Loucy (cell line): ENCODE results near the gene KLHDC9.

Experiments used
- CTCF ChIP-seq: fragments of 200-600 bp; sonication (generic); conservative IDR thresholded peaks from 2 replicates; pipeline ENCODE4 v1.5.1; 2014; ENCODE audit warnings: mild to moderate bottlenecking, antibody characterized with exemption, low read length
- EZH2phosphoT487 ChIP-seq: fragments of 200-600 bp; IDR thresholded peaks from 2 replicates; pipeline ENCODE4 v1.6.1; 2018; ENCODE audit warnings: antibody characterized with exemption, mild to moderate bottlenecking, moderate library complexity, borderline replicate concordance

- no peak for TF ChIP-seq CTCF
- TF ChIP-seq EZH2phosphoT487, result no peak
Measured at GRCh38 chr1:161122967-161123366, 24.8 kb downstream of the KLHDC9 start.
